ENCODE measurements around the gene UPP2. TPM values are rescaled to one million over a fixed set of nuclear protein-coding genes. Genes with fewer than 3 reads are reported as not detected.

UPP2 gene
- total and polyA plus RNA-seq, 9 of the 15 experiments (the other 6 are each of a cell fraction or from before 2014, with no cell fraction given) = not detected

DNA sequence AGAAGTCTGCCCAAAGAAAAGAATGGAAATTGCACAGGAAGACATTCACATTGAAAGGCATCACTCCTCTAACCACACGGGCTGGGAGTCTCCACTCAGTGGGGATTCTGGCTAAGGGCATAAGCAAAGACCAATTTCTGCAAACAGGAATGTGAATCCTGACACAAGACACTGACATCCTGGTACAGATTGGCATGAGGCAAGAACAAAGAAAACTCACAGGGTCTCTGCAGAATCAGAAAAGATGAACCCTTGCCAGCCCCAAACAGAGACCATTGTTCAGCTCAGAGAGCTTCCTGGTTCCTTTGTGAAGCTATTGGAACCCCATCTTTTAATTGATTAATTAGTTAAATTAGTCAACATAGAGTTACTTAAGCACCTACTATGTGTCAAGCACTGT, 82.3 kb downstream of the UPP2 start:
- intact Hi-C loops (cut with micrococcal nuclease) (loop anchor here (5.0 kb wide), 1 partner anchor 278 kb away; no protein-coding TSS in a partner anchor), in situ Hi-C loops (cut with MboI) (no loop called here)
- no peak for DNase-seq (ENCODE audit: extremely low read depth in 1 of 4, low spot score in 3 of 4)
- Histone ChIP-seq H3K9me3 (replicated peaks; ENCODE audit: control insufficient read depth, insufficient read depth, low read depth, low read length) (no peaks in the 10 kb centered on the region), H3K9ac (ENCODE audit: insufficient read depth in 1 of 2, low read depth in 2 of 2, low read length in 2 of 2) (no peak overlapping the region), H3K79me2 (ENCODE audit: control insufficient read depth, insufficient read depth, low read length) (no peaks in the 10 kb centered on the region), H3K27ac (ENCODE audit: extremely low read depth, low read depth, low read length) (no peak overlapping the region), H2AFZ (ENCODE audit: low read depth, low read length) (no peak overlapping the region), H3K9me1 (ENCODE audit: control insufficient read depth, insufficient read depth, low read length) (no peaks in the 10 kb centered on the region), H4K20me1 (replicated peaks; ENCODE audit: control insufficient read depth, insufficient read depth, low read length) (no peaks in the 10 kb centered on the region), H3K36me3 (ENCODE audit: control insufficient read depth, insufficient read depth, low read length) (no peaks in the 10 kb centered on the region), H3K27me3 (ENCODE audit: control insufficient read depth in 2 of 2, insufficient read depth in 2 of 2, low read length in 2 of 2) (no peaks in the 10 kb centered on the region; a peak in 1 of 5 replicates), H3K4me2 (ENCODE audit: insufficient read depth, low read length) (no peak overlapping the region), H3K4me1 (replicated peaks in 1 of 2; ENCODE audit: control insufficient read depth in 2 of 2, insufficient read depth in 2 of 2, low read length in 2 of 2) (no peaks in the 10 kb centered on the region), H3K4me3 (no peak overlapping the region)
- no peak for TF ChIP-seq ZNF699 (CRISPR knock-in tag; IDR thresholded peaks at IDR 0.05; ENCODE audit: insufficient replicate concordance)
- TF ChIP-seq KLF10 (CRISPR knock-in tag; IDR thresholded peaks at IDR 0.05) = no peak
- TF ChIP-seq ZFP30 (CRISPR knock-in tag; IDR thresholded peaks at IDR 0.05; ENCODE audit: borderline replicate concordance) = no peak
- TF ChIP-seq SRSF1 (IDR thresholded peaks at IDR 0.05; ENCODE audit: low read depth, low read length) = no peak
- TF ChIP-seq, protein P1, sequence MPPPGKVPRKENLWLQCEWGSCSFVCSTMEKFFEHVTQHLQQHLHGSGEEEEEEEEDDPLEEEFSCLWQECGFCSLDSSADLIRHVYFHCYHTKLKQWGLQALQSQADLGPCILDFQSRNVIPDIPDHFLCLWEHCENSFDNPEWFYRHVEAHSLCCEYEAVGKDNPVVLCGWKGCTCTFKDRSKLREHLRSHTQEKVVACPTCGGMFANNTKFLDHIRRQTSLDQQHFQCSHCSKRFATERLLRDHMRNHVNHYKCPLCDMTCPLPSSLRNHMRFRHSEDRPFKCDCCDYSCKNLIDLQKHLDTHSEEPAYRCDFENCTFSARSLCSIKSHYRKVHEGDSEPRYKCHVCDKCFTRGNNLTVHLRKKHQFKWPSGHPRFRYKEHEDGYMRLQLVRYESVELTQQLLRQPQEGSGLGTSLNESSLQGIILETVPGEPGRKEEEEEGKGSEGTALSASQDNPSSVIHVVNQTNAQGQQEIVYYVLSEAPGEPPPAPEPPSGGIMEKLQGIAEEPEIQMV (tag; conservative IDR thresholded peaks at IDR 0.05; ENCODE audit: low read depth) = no peak
- TF ChIP-seq, protein P2, sequence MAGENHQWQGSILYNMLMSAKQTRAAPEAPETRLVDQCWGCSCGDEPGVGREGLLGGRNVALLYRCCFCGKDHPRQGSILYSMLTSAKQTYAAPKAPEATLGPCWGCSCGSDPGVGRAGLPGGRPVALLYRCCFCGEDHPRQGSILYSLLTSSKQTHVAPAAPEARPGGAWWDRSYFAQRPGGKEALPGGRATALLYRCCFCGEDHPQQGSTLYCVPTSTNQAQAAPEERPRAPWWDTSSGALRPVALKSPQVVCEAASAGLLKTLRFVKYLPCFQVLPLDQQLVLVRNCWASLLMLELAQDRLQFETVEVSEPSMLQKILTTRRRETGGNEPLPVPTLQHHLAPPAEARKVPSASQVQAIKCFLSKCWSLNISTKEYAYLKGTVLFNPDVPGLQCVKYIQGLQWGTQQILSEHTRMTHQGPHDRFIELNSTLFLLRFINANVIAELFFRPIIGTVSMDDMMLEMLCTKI (IDR thresholded peaks at IDR 0.05; ENCODE audit: partially characterized antibody) = no peak
- no peak for TF ChIP-seq ZBTB7A (IDR thresholded peaks at IDR 0.05; ENCODE audit: borderline replicate concordance, control insufficient read depth, low read depth, low read length)
- no peak for TF ChIP-seq SMARCA4 (IDR thresholded peaks at IDR 0.05)
- TF ChIP-seq NFIX (CRISPR knock-in tag; IDR thresholded peaks at IDR 0.05; ENCODE audit: low read depth) = no peak
- no peak for TF ChIP-seq IFI16 (CRISPR knock-in tag; IDR thresholded peaks at IDR 0.05)
- TF ChIP-seq CEBPG (CRISPR knock-in tag; IDR thresholded peaks at IDR 0.05) = no peak
- TF ChIP-seq CEBPG (tag; conservative IDR thresholded peaks at IDR 0.05 in 1 of 2, IDR thresholded peaks at IDR 0.05 in 1 of 2) = no peak
- no peak for TF ChIP-seq HNRNPLL (IDR thresholded peaks at IDR 0.05; ENCODE audit: low read depth, low read length, poor library complexity, severe bottlenecking)
- TF ChIP-seq ZNF232 (CRISPR knock-in tag; IDR thresholded peaks at IDR 0.05) = no peak
- TF ChIP-seq TSC22D4 (tag; IDR thresholded peaks at IDR 0.05) = no peak
- TF ChIP-seq ZZZ3 (IDR thresholded peaks at IDR 0.05) = no peak
- no peak for TF ChIP-seq ZNF24 (IDR thresholded peaks at IDR 0.05)
- TF ChIP-seq GTF2E2 (tag; IDR thresholded peaks at IDR 0.05) = no peak
- CTCF ChIA-PET (ENCODE audit: low intra/inter-chr PET ratio) = no interaction called here
- BruUV-seq (replicated peaks) = no TSS peak
- no peak for ATAC-seq
- no peak for FAIRE-seq
- 5% methylated on average over 1 of the region's 1 CpG for WGBS (ENCODE audit: insufficient coverage, low coverage, missing lambda C conversion rate)
- POLR2A ChIA-PET = interaction anchor here (0.7 kb wide), 1 partner anchor 517 kb away, joined by 3 read pairs; no protein-coding TSS in a partner anchor

Measured in K562 (cell line).